Endothelial cell of umbilical vein (primary cell): ENCODE results near the gene MCUR1. TPM values are rescaled to one million over a fixed set of nuclear protein-coding genes. Genes with fewer than 3 reads are reported as not detected.

Experiments
- BruUV-seq: library from RNA; stranded (reverse); fragments of 400-500 nt; replicated peaks from 2 replicates; lab custom pipeline; 2021; lab: Mats Ljungman, UMichigan
- CTCF ChIA-PET: fragments of 300-600, 350-600 bp; sonication (Branson Sonifier 250); formaldehyde crosslinking; loops from one replicate; lab custom pipeline; 2021; ENCODE audit warnings: antibody characterized with exemption, inconsistent platforms; lab: Charles Lee
- POLR2A ChIA-PET: fragments of 300-600, 350-600 bp; sonication (Branson Sonifier 250); formaldehyde crosslinking; loops from one replicate; lab custom pipeline; 2021; ENCODE audit warnings: antibody characterized with exemption, inconsistent platforms; lab: Charles Lee
- DNase-seq: peaks from one replicate; pipeline ENCODE4 v3.0.0-alpha.2; 2011; ENCODE audit warnings: low read depth, low spot score
- FAIRE-seq: peaks from 2 replicates; lab custom pipeline; 2011; peaks lifted over from hg19 to GRCh38; lab: Jason Lieb, UNC
- H2AFZ ChIP-seq: 2 replicates; pipeline ENCODE4 v1.6.0; 2012; ENCODE audit warnings: low read depth, low read length, control low read depth, inconsistent platforms
- H3K27ac ChIP-seq: 2 replicates; pipeline ENCODE4 v1.5.1; 2011; ENCODE audit warnings: low read depth, mild to moderate bottlenecking, control low read depth, low read length, moderate library complexity; ENCODE audit not compliant: insufficient read depth
- H3K27me3 ChIP-seq, 2 experiments: 2 replicates each; pipeline versions ENCODE4 v1.6.0 to v1.6.1; 2011; ENCODE audit warnings: low read length in 2 of 2, mixed read lengths in 1 of 2; ENCODE audit not compliant: control insufficient read depth in 2 of 2, insufficient read depth in 2 of 2
- H3K36me3 ChIP-seq, 2 experiments: 2 replicates in 1 of 2; 3 replicates in 1 of 2; pipeline ENCODE4 v1.5.1; 2011; ENCODE audit warnings: low read length in 2 of 2, mild to moderate bottlenecking in 1 of 2, moderate library complexity in 1 of 2; ENCODE audit not compliant: control insufficient read depth in 2 of 2, insufficient read depth in 2 of 2; ENCODE audit errors: extremely low read depth in 1 of 2
- H3K4me1 ChIP-seq: 3 replicates; pipeline ENCODE4 v1.5.1; 2011; ENCODE audit warnings: mild to moderate bottlenecking, low read length; ENCODE audit not compliant: control insufficient read depth, insufficient read depth; ENCODE audit errors: extremely low read depth
- H3K4me2 ChIP-seq: 2 replicates; pipeline ENCODE4 v1.6.1; 2011; ENCODE audit warnings: low read length, control low read depth, mixed read lengths; ENCODE audit not compliant: insufficient read depth
- H3K4me3 ChIP-seq, 3 experiments: fragments of 200-600 bp in 1 of 3; sonication (generic), shearing (Covaris generic) in 1 of 3; replicated peaks in 1 of 3; 2 replicates each; pipeline ENCODE4 v1.5.1; 2011 to 2016; ENCODE audit warnings: control low read depth in 3 of 3, low read length in 3 of 3, mild to moderate bottlenecking in 2 of 3, inconsistent platforms in 1 of 3, low read depth in 1 of 3, moderate library complexity in 1 of 3; ENCODE audit not compliant: insufficient read depth in 1 of 3
- H3K79me2 ChIP-seq: 2 replicates; pipeline ENCODE4 v1.6.0; 2012; ENCODE audit warnings: low read length, inconsistent platforms; ENCODE audit not compliant: control insufficient read depth, insufficient read depth
- H3K9ac ChIP-seq: replicated peaks from 2 replicates; pipeline ENCODE3; 2011; ENCODE audit warnings: low read length, control low read depth; ENCODE audit not compliant: insufficient read depth; ENCODE audit errors: extremely low read depth
- H3K9me1 ChIP-seq: replicated peaks from 3 replicates; pipeline ENCODE4 v1.6.0; 2011; ENCODE audit warnings: mild to moderate bottlenecking, low read length; ENCODE audit not compliant: control insufficient read depth, insufficient read depth; ENCODE audit errors: extremely low read depth
- H3K9me3 ChIP-seq: replicated peaks from 2 replicates; pipeline ENCODE4 v1.5.1; 2012; ENCODE audit warnings: low read length, inconsistent platforms; ENCODE audit not compliant: control insufficient read depth, insufficient read depth
- H4K20me1 ChIP-seq: replicated peaks from 2 replicates; pipeline ENCODE3; 2011; ENCODE audit warnings: mild to moderate bottlenecking, low read length; ENCODE audit not compliant: control insufficient read depth, insufficient read depth; ENCODE audit errors: extremely low read depth
- EZH2 ChIP-seq: IDR thresholded peaks from 2 replicates; pipeline ENCODE4 v1.6.1; 2012; ENCODE audit warnings: borderline replicate concordance, low read depth, mild to moderate bottlenecking, moderate library complexity, low read length, inconsistent platforms; ENCODE audit not compliant: severe bottlenecking
- GATA2 ChIP-seq: IDR thresholded peaks from 2 replicates; pipeline ENCODE4 v1.7.0; 2011; ENCODE audit warnings: low read depth, mild to moderate bottlenecking, moderate library complexity, mixed read lengths, low read length; ENCODE audit not compliant: insufficient read length, insufficient read depth
- JUN ChIP-seq: IDR thresholded peaks from 2 replicates; pipeline ENCODE4 v1.6.1; 2011; ENCODE audit warnings: borderline replicate concordance, low read depth; ENCODE audit not compliant: insufficient read length, insufficient read depth
- MAX ChIP-seq: IDR thresholded peaks from 2 replicates; pipeline ENCODE4 v1.6.1; 2011; ENCODE audit not compliant: insufficient read depth, insufficient read length
- MYC ChIP-seq: IDR thresholded peaks from one replicate; pipeline ENCODE4 v1.6.1; 2011; ENCODE audit warnings: mild to moderate bottlenecking, low read depth, low read length
- POLR2A ChIP-seq: IDR thresholded peaks from 2 replicates; pipeline ENCODE4 v1.6.1; 2012; ENCODE audit warnings: low read depth, mild to moderate bottlenecking, control low read depth, low read length
- POLR2AphosphoS5 ChIP-seq: IDR thresholded peaks from 2 replicates; pipeline ENCODE4 v1.6.1; 2012; ENCODE audit warnings: low read depth, mild to moderate bottlenecking, control low read depth, low read length, moderate library complexity; ENCODE audit not compliant: insufficient read depth
- dilution Hi-C: fragments of 300-500 bp; cut with MboI; formaldehyde crosslinking; loops from one replicate; pipeline ENCODE4 v1.15.0; 2019; ENCODE audit warnings: low sequenced_read_pairs; ENCODE audit not compliant: extremely low pct_ligation_motif_present
- intact Hi-C: fragments of 100-400 bp; cut with micrococcal nuclease; formaldehyde crosslinking; loops from one replicate; pipeline ENCODE4 v1.10.0; 2022
- polyA plus RNA-seq, 4 experiments: library from polyadenylated mRNA; depleted of rRNA in 3 of 4; stranded (reverse) in 3 of 4; unstranded in 1 of 4; fragments of >200 nt; gene quantifications; 2 replicates each; pipeline versions ENCODE4 v1.2.1 to v1.2.3, GENCODE V29; 2011 to 2012; ENCODE audit warnings: missing spikeins in 1 of 4
- total RNA-seq: library from RNA; stranded (reverse); gene quantifications from 2 replicates; pipeline ENCODE4 v1.2.3, GENCODE V29; 2021

The MCUR1 gene
- total and polyA plus RNA-seq, 2 donors (not counting 3 experiments of a cell fraction or from before 2014, with no cell fraction given) = 6.2 to 21.2 TPM

- Histone ChIP-seq H3K36me3 (no peaks in the 10 kb centered on the region), H3K9me3 (no peaks in the 10 kb centered on the region), H3K27me3 (no peaks in the 10 kb centered on the region), H3K9me1 (no peaks in the 10 kb centered on the region), H2AFZ (no peak overlapping the region), H3K4me1 (peaks cover 10% of the 10 kb centered on the region), H3K4me2 (no peak overlapping the region), H3K4me3 (no peak overlapping the region), H3K79me2 (no peaks in the 10 kb centered on the region), H3K27ac (no peak overlapping the region), H3K9ac (no peak overlapping the region), H4K20me1 (no peaks in the 10 kb centered on the region)
- intact Hi-C loops = loop anchor here (10.0 kb wide), 1 partner anchor 215 kb away; the partner anchor contains the start of gene SIRT5
- ChIA-PET CTCF (no interaction called here), POLR2A (no interaction called here)
- BruUV-seq = no TSS peak
- dilution Hi-C loops = no loop called here
- no peak for FAIRE-seq
- TF ChIP-seq MYC (no peak), EZH2 (no peak), JUN (no peak), MAX (no peak), GATA2 (no peak)
- DNase-seq = no peak
Measured at GRCh38 chr6:13789746-13790145, 24.6 kb downstream of the MCUR1 start.

- POLR2A ChIA-PET = no interaction called here
Measured at GRCh38 chr6:13788820-13789219, 25.5 kb downstream of the MCUR1 start.

More at GRCh38 chr6:13788820-13789219, 25.5 kb downstream of the MCUR1 start:
- CTCF ChIA-PET = no interaction called here
- no TSS peak for BruUV-seq
- no peaks in the 10 kb centered on the region for H3K36me3 ChIP-seq
- TF ChIP-seq POLR2AphosphoS5 = no peak
- TF ChIP-seq POLR2A = no peak
- TF ChIP-seq JUN = no peak
- TF ChIP-seq MYC = no peak
- H3K79me2 ChIP-seq = no peaks in the 10 kb centered on the region
- no peak overlapping the region for H3K4me3 ChIP-seq
- dilution Hi-C loops = no loop called here
- H3K4me2 ChIP-seq = no peak overlapping the region
- no peaks in the 10 kb centered on the region for H3K9me1 ChIP-seq
- no peaks in the 10 kb centered on the region for H3K9me3 ChIP-seq
- intact Hi-C loops = no loop called here
- H3K27ac ChIP-seq = no peak overlapping the region
- H3K27me3 ChIP-seq = no peaks in the 10 kb centered on the region
- H2AFZ ChIP-seq = no peak overlapping the region
- no peak overlapping the region for H3K9ac ChIP-seq
- peaks cover 1% of the 10 kb centered on the region for H3K4me1 ChIP-seq
- H4K20me1 ChIP-seq = no peaks in the 10 kb centered on the region
- no peak for DNase-seq
- no peak for FAIRE-seq
